DMS53 (cell line): ENCODE results near the gene ALKBH6.
"Not testable (repeated sequence)": the region's sequence is repeated elsewhere in the genome, so short reads cannot be mapped to it uniquely, and the experiment has no call there.

Experiments used
- DNase-seq: peaks from one replicate; lab custom pipeline; 2025; lab: John Stamatoyannopoulos, UW

ALKBH6 gene

GRCh38 chr19:36014012-36014924 is at the start of gene ALKBH6:
TSS of gene ALKBH6 (minus strand) at chr19:36014213. CDS start at chr19:36013397, 816 bp downstream.
- peak; percentile 100 for DNase-seq

GRCh38 chr19:36061367-36061766 is 47.4 kb upstream of the ALKBH6 start:
- no peak for DNase-seq

- peak; percentile 63 for DNase-seq
These were observed 46.4 kb upstream of the ALKBH6 start for GRCh38 chr19:36060430-36060829.

GRCh38 chr19:36059180-36059910 is 45.3 kb upstream of the ALKBH6 start:
- no peak for DNase-seq

- no peak for DNase-seq
These were observed 44.6 kb upstream of the ALKBH6 start for GRCh38 chr19:36058481-36059179.

GRCh38 chr19:36054733-36055686 is 41.0 kb upstream of the ALKBH6 start, which contains the start of gene WDR62:
TSS of gene WDR62 (plus strand) at chr19:36054897. CDS start at chr19:36054972, 75 bp downstream.
- DNase-seq: peak; percentile 98

GRCh38 chr19:36054119-36054732 is 40.2 kb upstream of the ALKBH6 start, which contains the start of gene THAP8:
TSS of gene THAP8 (minus strand) at chr19:36054285. CDS start at chr19:36054217, 68 bp downstream.
- DNase-seq: peak; percentile 100

GRCh38 chr19:36051637-36052036 is 37.6 kb upstream of the ALKBH6 start:
- peak; percentile 56 for DNase-seq

- peak; percentile 33 for DNase-seq
These were observed 37.2 kb upstream of the ALKBH6 start for GRCh38 chr19:36051236-36051635.

- DNase-seq: peak; percentile 69
These were observed 35.2 kb upstream of the ALKBH6 start for GRCh38 chr19:36049080-36049698.

GRCh38 chr19:36047835-36048234 is 33.8 kb upstream of the ALKBH6 start:
- DNase-seq: no peak

- no peak for DNase-seq
These were observed 32.5 kb upstream of the ALKBH6 start for GRCh38 chr19:36046443-36047050.

- DNase-seq: no peak
These were observed 29.9 kb upstream of the ALKBH6 start for GRCh38 chr19:36043952-36044351.

- DNase-seq: no peak
These were observed 27.8 kb upstream of the ALKBH6 start for GRCh38 chr19:36041831-36042230.

- not testable (repeated sequence) for DNase-seq
These were observed 27.1 kb upstream of the ALKBH6 start for GRCh38 chr19:36041092-36041491.

GRCh38 chr19:36040495-36040894 is 26.5 kb upstream of the ALKBH6 start:
- no peak for DNase-seq

- DNase-seq: peak; percentile 77
These were observed 18.5 kb upstream of the ALKBH6 start, which contains the start of gene CLIP3 for GRCh38 chr19:36032251-36033104. TSS of gene CLIP3 (minus strand) at chr19:36032873. CDS start at chr19:36032357, 516 bp downstream.

- DNase-seq: no peak
These were observed 17.3 kb upstream of the ALKBH6 start for GRCh38 chr19:36031308-36031707.
